BE2C (cell line): Measurements from ENCODE around the gene AFG1L.

Source experiments
- DNase-seq: peaks from one replicate; pipeline ENCODE4 v3.0.0-alpha.2; 2020
- H3K27me3 ChIP-seq: fragments of 250-450 bp; sonication (Bioruptor Pico); 2 replicates; pipeline ENCODE4 v1.5.1; 2020; ENCODE audit warnings: mild to moderate bottlenecking
- H3K36me3 ChIP-seq: fragments of 250-450 bp; sonication (Bioruptor Pico); 2 replicates; pipeline ENCODE4 v1.5.1; 2020; ENCODE audit warnings: mild to moderate bottlenecking
- H3K4me1 ChIP-seq: fragments of 250-450 bp; sonication (Bioruptor Pico); 2 replicates; pipeline ENCODE4 v1.5.1; 2020
- H3K4me3 ChIP-seq: 2 replicates; pipeline ENCODE4 v1.5.1; 2011; ENCODE audit warnings: low read depth, low read length
- H3K9me3 ChIP-seq: fragments of 250-450 bp; sonication (Bioruptor Pico); 2 replicates; pipeline ENCODE4 v1.5.1; 2020
- TF ChIP-seq, protein P1 (sequence below): IDR thresholded peaks from 2 replicates; pipeline ENCODE4 v1.5.1; 2012; ENCODE audit warnings: mild to moderate bottlenecking, low read depth, low read length

Gene AFG1L

DNA sequence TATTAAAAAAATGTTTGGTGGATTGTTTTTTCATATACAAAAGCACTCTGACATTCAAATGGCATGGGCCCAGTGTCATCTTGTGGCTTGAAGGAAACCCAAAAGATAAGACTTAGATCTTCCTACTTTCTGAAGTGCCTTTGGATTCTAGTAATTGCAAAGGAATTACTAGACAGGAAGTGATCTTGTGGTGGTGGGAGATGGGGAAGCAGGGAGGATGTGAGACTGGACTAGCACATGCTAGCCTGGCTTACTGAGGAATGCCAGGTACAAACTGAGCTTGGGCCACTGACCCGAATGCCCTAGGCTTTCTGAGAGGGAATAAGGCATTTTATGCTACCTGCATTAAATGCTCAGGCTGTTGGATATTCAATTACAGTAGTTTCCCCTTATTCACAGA lies 59.0 kb downstream of the AFG1L start:
- DNase-seq: no peak
- Histone ChIP-seq H3K4me1 (no peaks in the 10 kb centered on the region), H3K27me3 (no peaks in the 10 kb centered on the region), H3K36me3 (no peaks in the 10 kb centered on the region), H3K9me3 (no peaks in the 10 kb centered on the region), H3K4me3 (no peak overlapping the region)
- TF ChIP-seq, protein P1, sequence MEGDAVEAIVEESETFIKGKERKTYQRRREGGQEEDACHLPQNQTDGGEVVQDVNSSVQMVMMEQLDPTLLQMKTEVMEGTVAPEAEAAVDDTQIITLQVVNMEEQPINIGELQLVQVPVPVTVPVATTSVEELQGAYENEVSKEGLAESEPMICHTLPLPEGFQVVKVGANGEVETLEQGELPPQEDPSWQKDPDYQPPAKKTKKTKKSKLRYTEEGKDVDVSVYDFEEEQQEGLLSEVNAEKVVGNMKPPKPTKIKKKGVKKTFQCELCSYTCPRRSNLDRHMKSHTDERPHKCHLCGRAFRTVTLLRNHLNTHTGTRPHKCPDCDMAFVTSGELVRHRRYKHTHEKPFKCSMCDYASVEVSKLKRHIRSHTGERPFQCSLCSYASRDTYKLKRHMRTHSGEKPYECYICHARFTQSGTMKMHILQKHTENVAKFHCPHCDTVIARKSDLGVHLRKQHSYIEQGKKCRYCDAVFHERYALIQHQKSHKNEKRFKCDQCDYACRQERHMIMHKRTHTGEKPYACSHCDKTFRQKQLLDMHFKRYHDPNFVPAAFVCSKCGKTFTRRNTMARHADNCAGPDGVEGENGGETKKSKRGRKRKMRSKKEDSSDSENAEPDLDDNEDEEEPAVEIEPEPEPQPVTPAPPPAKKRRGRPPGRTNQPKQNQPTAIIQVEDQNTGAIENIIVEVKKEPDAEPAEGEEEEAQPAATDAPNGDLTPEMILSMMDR: no peak

GRCh38 chr6:108355120-108355519 lies 60.3 kb downstream of the AFG1L start:
- Histone ChIP-seq H3K4me1 (no peaks in the 10 kb centered on the region), H3K4me3 (no peak overlapping the region), H3K27me3 (no peaks in the 10 kb centered on the region), H3K36me3 (no peaks in the 10 kb centered on the region), H3K9me3 (no peaks in the 10 kb centered on the region)
- TF ChIP-seq, protein P1: no peak
- no peak for DNase-seq

GRCh38 chr6:108355890-108356289 lies 61.0 kb downstream of the AFG1L start:
- H3K4me1 ChIP-seq: no peaks in the 10 kb centered on the region
- H3K36me3 ChIP-seq: no peaks in the 10 kb centered on the region
- no peak overlapping the region for H3K4me3 ChIP-seq
- no peaks in the 10 kb centered on the region for H3K27me3 ChIP-seq
- no peaks in the 10 kb centered on the region for H3K9me3 ChIP-seq
- TF ChIP-seq, protein P1: no peak
- no peak for DNase-seq

DNA sequence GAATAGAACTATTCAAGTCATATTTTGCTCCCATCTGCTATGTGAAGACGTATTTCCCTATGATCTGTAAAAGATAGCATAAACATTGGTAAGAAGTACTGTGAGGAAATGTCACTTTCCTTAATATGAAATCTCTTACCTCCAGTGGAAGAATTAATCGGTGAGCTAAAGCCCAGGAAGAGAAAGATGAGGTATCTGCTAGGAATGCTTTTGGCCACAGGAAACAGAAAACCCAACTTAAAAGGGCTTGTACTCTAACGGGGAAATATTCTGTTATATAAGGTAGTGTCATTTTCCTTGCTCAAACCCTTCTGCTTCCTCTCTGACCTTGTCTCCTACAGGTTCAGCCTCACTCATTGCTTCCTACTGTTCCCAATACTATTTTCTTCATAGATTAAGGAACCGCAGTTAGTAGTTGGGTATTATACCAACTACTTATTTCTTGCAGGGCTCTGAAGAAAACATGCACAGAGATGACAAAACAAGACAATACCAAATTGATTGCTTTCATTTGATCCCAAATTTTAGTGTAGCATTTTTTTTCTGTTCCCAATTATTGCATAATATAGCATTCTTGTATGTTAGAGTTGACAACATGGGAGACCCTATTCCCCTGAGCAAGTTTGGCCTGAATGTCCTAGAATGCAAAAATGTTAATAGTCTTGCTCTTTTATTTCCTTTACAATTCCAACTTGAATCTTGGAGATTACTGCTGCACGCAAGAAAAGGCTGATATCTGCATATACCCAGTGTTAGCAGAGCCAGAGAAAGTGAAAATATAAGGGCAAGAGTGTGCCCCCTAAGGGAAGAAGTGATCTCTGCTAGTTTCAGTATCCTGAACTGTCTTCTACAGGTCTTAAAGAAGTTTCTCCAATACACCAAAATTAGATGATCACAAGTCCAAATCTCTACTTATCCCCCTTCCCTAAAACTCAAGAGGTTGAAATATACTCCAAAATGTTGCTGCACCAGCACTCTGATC lies 65.3 kb downstream of the AFG1L start:
- H3K36me3 ChIP-seq: no peaks in the 10 kb centered on the region
- no peak for DNase-seq
- TF ChIP-seq, protein P1: peak; percentile 41
- no peaks in the 10 kb centered on the region for H3K27me3 ChIP-seq
- H3K4me1 ChIP-seq: no peaks in the 10 kb centered on the region
- no peak overlapping the region for H3K4me3 ChIP-seq
- H3K9me3 ChIP-seq: no peaks in the 10 kb centered on the region

GRCh38 chr6:108360919-108361311 lies 66.1 kb downstream of the AFG1L start:
- H3K27me3 ChIP-seq: no peaks in the 10 kb centered on the region
- H3K4me3 ChIP-seq: no peak overlapping the region
- no peaks in the 10 kb centered on the region for H3K36me3 ChIP-seq
- H3K4me1 ChIP-seq: no peaks in the 10 kb centered on the region
- no peak for DNase-seq
- TF ChIP-seq, protein P1: no peak
- H3K9me3 ChIP-seq: no peaks in the 10 kb centered on the region

DNA sequence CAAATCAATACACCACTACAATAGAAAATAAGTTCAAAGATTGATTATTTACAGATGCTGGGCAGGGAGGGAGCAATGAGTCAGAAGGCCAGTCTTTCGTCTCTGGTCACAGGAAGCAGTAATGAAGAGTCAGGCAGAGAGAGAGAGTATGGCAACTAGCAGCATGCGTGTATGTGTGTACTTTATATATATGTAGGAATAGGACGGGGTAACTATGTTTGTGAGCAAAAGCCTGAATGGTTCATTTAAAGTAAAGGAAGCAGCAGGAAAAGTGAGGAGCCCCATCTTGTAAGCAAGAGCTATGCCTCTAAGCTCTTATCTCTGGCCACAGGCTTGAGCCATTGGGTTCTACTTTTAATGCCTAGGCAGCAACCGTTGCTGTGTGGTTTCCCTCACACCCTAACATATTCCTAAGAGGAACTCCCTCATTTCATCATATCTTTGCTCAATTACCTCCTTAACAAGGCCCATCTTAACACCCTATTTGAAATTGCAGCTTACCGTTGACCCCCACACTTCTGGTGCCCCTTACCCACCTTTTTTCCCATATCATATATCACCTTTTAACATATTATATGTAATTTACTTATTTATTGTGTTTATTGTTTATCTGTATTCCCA lies 66.6 kb downstream of the AFG1L start:
- DNase-seq: no peak
- TF ChIP-seq, protein P1: no peak
- Histone ChIP-seq H3K36me3 (no peaks in the 10 kb centered on the region), H3K9me3 (no peaks in the 10 kb centered on the region), H3K4me1 (no peaks in the 10 kb centered on the region), H3K4me3 (no peak overlapping the region), H3K27me3 (no peaks in the 10 kb centered on the region)
